NCI-H1105 (cell line): Measurements from ENCODE around the gene HOTAIR.

Experiments used
- DNase-seq: peaks from one replicate; lab custom pipeline; 2025; lab: John Stamatoyannopoulos, UW

HOTAIR gene

DNA sequence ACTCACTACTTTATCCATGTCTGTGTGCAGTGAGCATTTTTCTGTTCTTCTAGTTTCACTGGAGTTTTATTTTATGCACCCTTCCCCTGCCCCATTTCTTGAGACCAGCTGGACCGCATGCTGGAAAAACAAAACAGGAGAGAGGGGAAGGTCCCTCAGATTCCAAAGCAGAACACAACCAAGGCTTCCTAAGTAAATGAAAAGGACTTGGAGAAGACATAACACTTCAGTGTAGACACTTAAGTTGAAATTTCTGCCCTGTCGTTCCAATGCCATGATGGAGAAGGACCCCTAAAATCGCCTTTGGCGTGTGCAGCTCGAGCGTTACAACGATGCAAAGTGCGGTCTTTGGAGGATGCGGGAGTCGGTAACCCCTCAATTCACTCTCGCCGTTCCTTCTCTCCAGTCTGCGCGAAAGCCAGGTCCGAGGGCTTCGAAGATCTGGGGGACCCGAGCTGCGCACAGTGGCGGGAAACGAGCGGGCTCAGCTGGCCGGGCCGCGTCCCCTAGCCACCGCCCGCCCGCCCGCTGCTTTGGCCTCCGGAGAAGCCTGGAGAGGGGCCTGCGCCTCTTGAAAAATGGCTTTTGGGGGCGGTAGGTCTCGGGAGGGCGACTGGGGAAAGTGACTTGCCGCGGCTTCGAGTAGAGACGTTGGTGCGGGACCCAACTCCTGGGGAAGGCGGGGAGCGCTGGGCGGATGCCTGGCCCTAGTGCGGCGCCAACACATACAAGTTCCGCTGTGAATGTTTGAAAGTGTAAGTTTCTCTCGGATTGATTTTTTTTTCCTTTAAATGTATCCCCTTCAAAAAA, 47.3 kb downstream of the HOTAIR start:
- DNase-seq, result no peak

DNA sequence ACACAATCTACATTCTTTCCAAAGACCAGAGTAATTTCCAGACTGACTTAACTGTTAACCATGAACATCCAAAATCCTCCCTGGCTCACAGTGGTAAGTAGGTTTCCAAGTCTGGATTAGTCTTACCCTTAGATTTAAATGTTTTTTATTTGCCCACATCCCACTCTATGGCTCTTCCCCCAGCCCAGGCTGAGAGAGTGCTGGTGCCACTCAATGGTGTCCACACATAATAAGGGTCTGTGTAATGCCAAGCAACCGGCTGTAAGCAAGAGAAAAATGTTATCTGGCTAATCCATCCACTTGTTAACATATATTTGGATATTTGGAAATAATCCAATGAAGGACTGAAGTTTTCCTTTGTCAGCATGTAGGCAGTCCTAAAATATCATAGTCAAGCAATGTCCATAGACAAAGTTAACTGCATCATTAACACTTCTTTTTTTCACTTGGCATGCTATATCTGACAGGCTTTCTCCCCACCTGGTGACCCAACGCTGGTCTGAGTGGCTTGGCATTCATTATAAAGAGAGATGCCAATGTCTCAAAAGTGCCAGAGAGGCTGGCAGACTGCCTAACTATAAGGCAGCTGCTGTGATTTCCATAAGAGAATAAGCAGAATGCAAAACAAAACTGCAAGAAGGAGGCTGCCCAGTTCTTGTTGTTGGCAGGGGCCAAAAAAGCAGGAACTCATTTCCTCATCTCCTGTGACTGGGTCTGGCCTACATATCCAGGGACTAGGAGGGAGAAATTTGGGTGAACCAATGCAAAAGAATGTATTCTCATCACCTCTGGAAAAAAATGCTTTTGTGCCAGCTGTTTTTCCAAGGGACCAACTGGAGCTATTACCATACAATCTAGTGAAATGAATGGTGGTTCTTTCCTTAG, 50.0 kb downstream of the HOTAIR start:
- DNase-seq, result peak; percentile 17

DNA sequence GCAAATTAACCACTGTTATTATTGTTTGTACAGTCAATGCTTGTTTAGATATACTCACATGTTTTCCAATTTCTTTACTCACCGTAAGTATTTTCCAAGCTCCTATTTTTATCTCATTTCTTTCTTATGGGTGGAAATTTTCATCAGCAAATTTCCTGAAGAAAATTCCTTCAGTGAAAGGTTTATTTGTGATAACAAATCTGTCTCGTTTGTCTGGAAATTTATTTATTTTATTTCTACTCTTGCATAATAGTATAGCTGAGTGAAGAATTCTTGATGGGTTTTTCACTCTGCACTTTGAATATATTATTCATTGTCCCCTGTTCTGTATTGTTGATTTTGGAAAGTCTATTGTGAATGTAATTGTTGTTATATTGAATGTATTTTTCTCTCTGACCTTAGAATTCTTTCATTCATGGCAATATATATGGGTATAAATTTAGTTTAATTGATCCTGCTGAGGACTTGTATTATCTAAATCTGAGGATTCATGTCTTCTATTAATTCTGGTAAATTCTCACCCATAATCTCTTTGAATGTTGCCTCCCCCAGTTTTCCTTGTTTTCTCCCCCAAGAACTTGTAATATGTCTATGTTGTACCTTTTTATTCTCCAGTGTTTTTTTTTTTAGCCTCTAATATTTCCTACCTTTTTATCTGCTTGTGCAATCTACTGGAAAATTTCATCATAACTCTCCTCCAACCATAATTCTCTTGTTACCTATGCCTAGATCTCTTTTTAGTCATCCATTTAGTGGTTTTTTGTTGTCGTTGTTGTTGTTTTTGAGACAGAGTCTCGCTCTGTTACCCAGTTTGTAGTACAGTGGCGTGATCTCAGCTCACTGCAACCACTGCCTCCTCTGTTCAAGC, 57.7 kb downstream of the HOTAIR start:
- no peak for DNase-seq
